Testis (tissue), 2 donors: ENCODE data around the gene HSPB8.

Experiments used
- CTCF ChIP-seq, 3 experiments: fragments of 450-650 bp in 2 of 3; fragments of 200-600 bp in 1 of 3; sonication (generic) in 1 of 3; IDR thresholded peaks; one replicate each; pipeline ENCODE4 v1.5.1; 2016 to 2019; ENCODE audit warnings: antibody characterized with exemption in 3 of 3, mild to moderate bottlenecking in 2 of 3, moderate library complexity in 1 of 3
- POLR2A ChIP-seq: fragments of 450-650 bp; IDR thresholded peaks from one replicate; pipeline ENCODE4 v1.6.1; 2017; ENCODE audit warnings: antibody characterized with exemption, mild to moderate bottlenecking, moderate library complexity

GRCh38 chr12:119149270-119149669 lies 29.5 kb upstream of the HSPB8 start:
- TF ChIP-seq CTCF (IDR thresholded peaks at IDR 0.05) (no peak), POLR2A (no peak)
